Measurements from ENCODE around the gene CYP8B1. TPM values are rescaled to one million over a fixed set of nuclear protein-coding genes. Genes with fewer than 3 reads are reported as not detected.
A peak's percentile ranks its signal among the peaks of the same experiment; 100 is the strongest.

Gene CYP8B1
- total and polyA plus RNA-seq, 2 experiments from 2014 or later, result not detected

DNA sequence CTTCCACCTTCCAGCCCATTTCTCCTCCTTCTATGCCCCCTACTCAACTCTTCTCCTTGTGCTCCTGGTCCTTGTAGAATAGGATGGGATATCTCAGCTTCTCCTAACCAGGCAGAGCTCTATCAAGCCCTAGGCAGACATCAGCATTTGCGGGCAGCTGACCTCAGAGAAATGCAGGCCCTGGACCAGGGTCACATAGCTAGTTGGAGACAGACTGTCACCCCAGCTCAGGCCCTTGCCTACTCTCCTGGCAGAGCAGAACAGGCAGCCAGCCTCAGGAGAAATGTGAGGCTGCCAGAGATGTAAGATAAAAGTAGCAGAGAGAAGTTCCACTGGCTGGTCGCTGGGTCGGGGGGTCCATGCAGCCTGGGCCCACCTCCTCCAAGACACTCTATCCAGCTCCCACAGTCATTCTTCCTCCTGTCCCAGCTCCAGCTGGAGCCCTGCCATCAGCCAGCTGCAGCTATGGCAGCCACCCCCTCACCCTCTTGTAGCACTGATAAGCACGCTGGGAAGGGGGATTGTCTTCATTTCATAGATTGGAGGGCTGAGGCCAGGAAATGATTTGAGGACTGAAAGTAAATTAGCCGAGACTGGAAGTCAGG is 4.0 kb downstream of the CYP8B1 start:
- no peak overlapping the region for H3K4me3 ChIP-seq
- ATAC-seq (no peak), DNase-seq (ENCODE audit: low spot score) (no peak)
- H3K4me2 ChIP-seq, result no peak overlapping the region
- H3K27me3 ChIP-seq (ENCODE audit: insufficient read depth), result no peaks in the 10 kb centered on the region
- no peaks in the 10 kb centered on the region for H4K20me1 ChIP-seq (replicated peaks; ENCODE audit: insufficient read depth)
- peaks cover 9% of the 10 kb centered on the region for H3K27me3 Mint-ChIP-seq (ENCODE audit: insufficient read depth, low read depth, poor library complexity)
- no peaks in the 10 kb centered on the region for H3K36me3 Mint-ChIP-seq (ENCODE audit: low read depth)
- no peaks in the 10 kb centered on the region for H3K9me3 Mint-ChIP-seq
- no peaks in the 10 kb centered on the region for H3F3A ChIP-seq (replicated peaks; ENCODE audit: low read depth)
- TF ChIP-seq POLR2AphosphoS5 (IDR thresholded peaks at IDR 0.05; ENCODE audit: low read depth) (no peak), EZH2 (IDR thresholded peaks at IDR 0.05; ENCODE audit: low read depth, unreplicated experiment) (no peak), ZNF114 (CRISPR knock-in tag; IDR thresholded peaks at IDR 0.05) (no peak), EZH2phosphoT487 (IDR thresholded peaks at IDR 0.05; ENCODE audit: unreplicated experiment) (no peak), JUNB (IDR thresholded peaks at IDR 0.05; ENCODE audit: unreplicated experiment) (no peak), ZNF331 (CRISPR knock-in tag; IDR thresholded peaks at IDR 0.05; ENCODE audit: low read depth) (no peak), STAT1 (IDR thresholded peaks at IDR 0.05; ENCODE audit: unreplicated experiment) (no peak), CREB1 (CRISPR knock-in tag; IDR thresholded peaks at IDR 0.05; ENCODE audit: low read depth) (no peak)
- TF ChIP-seq, protein P1, sequence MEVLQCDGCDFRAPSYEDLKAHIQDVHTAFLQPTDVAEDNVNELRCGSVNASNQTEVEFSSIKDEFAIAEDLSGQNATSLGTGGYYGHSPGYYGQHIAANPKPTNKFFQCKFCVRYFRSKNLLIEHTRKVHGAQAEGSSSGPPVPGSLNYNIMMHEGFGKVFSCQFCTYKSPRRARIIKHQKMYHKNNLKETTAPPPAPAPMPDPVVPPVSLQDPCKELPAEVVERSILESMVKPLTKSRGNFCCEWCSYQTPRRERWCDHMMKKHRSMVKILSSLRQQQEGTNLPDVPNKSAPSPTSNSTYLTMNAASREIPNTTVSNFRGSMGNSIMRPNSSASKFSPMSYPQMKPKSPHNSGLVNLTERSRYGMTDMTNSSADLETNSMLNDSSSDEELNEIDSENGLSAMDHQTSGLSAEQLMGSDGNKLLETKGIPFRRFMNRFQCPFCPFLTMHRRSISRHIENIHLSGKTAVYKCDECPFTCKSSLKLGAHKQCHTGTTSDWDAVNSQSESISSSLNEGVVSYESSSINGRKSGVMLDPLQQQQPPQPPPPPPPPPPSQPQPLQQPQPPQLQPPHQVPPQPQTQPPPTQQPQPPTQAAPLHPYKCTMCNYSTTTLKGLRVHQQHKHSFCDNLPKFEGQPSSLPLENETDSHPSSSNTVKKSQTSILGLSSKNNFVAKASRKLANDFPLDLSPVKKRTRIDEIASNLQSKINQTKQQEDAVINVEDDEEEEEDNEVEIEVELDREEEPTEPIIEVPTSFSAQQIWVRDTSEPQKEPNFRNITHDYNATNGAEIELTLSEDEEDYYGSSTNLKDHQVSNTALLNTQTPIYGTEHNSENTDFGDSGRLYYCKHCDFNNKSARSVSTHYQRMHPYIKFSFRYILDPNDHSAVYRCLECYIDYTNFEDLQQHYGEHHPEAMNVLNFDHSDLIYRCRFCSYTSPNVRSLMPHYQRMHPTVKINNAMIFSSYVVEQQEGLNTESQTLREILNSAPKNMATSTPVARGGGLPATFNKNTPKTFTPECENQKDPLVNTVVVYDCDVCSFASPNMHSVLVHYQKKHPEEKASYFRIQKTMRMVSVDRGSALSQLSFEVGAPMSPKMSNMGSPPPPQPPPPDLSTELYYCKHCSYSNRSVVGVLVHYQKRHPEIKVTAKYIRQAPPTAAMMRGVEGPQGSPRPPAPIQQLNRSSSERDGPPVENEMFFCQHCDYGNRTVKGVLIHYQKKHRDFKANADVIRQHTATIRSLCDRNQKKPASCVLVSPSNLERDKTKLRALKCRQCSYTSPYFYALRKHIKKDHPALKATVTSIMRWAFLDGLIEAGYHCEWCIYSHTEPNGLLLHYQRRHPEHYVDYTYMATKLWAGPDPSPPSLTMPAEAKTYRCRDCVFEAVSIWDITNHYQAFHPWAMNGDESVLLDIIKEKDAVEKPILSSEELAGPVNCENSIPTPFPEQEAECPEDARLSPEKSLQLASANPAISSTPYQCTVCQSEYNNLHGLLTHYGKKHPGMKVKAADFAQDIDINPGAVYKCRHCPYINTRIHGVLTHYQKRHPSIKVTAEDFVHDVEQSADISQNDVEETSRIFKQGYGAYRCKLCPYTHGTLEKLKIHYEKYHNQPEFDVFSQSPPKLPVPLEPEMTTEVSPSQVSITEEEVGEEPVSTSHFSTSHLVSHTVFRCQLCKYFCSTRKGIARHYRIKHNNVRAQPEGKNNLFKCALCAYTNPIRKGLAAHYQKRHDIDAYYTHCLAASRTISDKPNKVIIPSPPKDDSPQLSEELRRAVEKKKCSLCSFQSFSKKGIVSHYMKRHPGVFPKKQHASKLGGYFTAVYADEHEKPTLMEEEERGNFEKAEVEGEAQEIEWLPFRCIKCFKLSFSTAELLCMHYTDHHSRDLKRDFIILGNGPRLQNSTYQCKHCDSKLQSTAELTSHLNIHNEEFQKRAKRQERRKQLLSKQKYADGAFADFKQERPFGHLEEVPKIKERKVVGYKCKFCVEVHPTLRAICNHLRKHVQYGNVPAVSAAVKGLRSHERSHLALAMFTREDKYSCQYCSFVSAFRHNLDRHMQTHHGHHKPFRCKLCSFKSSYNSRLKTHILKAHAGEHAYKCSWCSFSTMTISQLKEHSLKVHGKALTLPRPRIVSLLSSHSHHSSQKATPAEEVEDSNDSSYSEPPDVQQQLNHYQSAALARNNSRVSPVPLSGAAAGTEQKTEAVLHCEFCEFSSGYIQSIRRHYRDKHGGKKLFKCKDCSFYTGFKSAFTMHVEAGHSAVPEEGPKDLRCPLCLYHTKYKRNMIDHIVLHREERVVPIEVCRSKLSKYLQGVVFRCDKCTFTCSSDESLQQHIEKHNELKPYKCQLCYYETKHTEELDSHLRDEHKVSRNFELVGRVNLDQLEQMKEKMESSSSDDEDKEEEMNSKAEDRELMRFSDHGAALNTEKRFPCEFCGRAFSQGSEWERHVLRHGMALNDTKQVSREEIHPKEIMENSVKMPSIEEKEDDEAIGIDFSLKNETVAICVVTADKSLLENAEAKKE (CRISPR knock-in tag; IDR thresholded peaks at IDR 0.05), result no peak
- TF ChIP-seq, protein P2, sequence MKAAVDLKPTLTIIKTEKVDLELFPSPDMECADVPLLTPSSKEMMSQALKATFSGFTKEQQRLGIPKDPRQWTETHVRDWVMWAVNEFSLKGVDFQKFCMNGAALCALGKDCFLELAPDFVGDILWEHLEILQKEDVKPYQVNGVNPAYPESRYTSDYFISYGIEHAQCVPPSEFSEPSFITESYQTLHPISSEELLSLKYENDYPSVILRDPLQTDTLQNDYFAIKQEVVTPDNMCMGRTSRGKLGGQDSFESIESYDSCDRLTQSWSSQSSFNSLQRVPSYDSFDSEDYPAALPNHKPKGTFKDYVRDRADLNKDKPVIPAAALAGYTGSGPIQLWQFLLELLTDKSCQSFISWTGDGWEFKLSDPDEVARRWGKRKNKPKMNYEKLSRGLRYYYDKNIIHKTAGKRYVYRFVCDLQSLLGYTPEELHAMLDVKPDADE (IDR thresholded peaks at IDR 0.05), result no peak
- H2AFZ ChIP-seq, result 0 out of 2 replicates have a peak overlapping the region, but pooled peaks have one; percentile 14
- H3K79me2 ChIP-seq (replicated peaks; ENCODE audit: insufficient read depth), result no peaks in the 10 kb centered on the region
- no peak overlapping the region for H3K27ac ChIP-seq (ENCODE audit: low read depth)
- no peak overlapping the region for H3K4me3 Mint-ChIP-seq
- no peak overlapping the region for H3K27ac Mint-ChIP-seq
- no peaks in the 10 kb centered on the region for H3K4me1 Mint-ChIP-seq
- no peaks in the 10 kb centered on the region for H3K36me3 ChIP-seq (ENCODE audit: insufficient read depth)
- 0 out of 2 replicates have a peak, but pooled peaks cover 4% of the 10 kb centered on the region for H3K9me2 ChIP-seq (ENCODE audit: insufficient read depth)
- H3K4me1 ChIP-seq (ENCODE audit: insufficient read depth), result no peaks in the 10 kb centered on the region

All from GM23338 (cell line).